Measurements from ENCODE around the gene CTIF. TPM values are rescaled to one million over a fixed set of nuclear protein-coding genes. Genes with fewer than 3 reads are reported as not detected.

Gene CTIF
- polyA plus RNA-seq, 3 donors, result 0.38 to 8.7 (median 1.2) TPM

- H3K27me3 Mint-ChIP-seq (ENCODE audit: low read depth in 3 of 3), result peaks cover 0 to 3% (median 0%) of the 10 kb centered on the region in 3 donors
- H3K9me3 ChIP-seq (replicated peaks in 1 of 2; ENCODE audit: control insufficient read depth in 1 of 2, insufficient read depth in 1 of 2, low read length in 2 of 2), result peaks cover 4 to 5% of the 10 kb centered on the region in 2 donors
- H3K4me3 ChIP-seq (replicated peaks in 1 of 3; ENCODE audit: low read depth in 2 of 3, low read length in 3 of 3), result no peak overlapping the region
- H3K27ac ChIP-seq (ENCODE audit: low read depth in 1 of 2, low read length in 2 of 2), result no peak overlapping the region
- TF ChIP-seq CTCF (IDR thresholded peaks at IDR 0.05), result no peak
- H3K4me3 Mint-ChIP-seq, result no peak overlapping the region
- no peak overlapping the region for H2AFZ ChIP-seq (ENCODE audit: insufficient read depth, low read depth, low read length, poor library complexity, severe bottlenecking)
- H4K20me1 ChIP-seq (ENCODE audit: insufficient read depth, low read length), result peaks cover 38% of the 10 kb centered on the region
- H3K4me2 ChIP-seq (replicated peaks; ENCODE audit: extremely low read depth, low read length, poor library complexity, severe bottlenecking), result no peak overlapping the region
- intact Hi-C loops (cut with micrococcal nuclease), result no loop called here
- H3K9me3 Mint-ChIP-seq, result peaks cover 6 to 14% (median 11%) of the 10 kb centered on the region in 7 donors
- no CpG with 5 or more reads among the region's 2 CpGs for WGBS (ENCODE audit: insufficient coverage)
- H3K4me1 Mint-ChIP-seq, result peaks cover 19% of the 10 kb centered on the region
- H3K36me3 Mint-ChIP-seq, result peaks cover 4 to 6% of the 10 kb centered on the region in 2 donors
- peak overlapping the region in 2 of 7 donors; percentile 33 to 64 for H3K27ac Mint-ChIP-seq
- H3K79me2 ChIP-seq (ENCODE audit: insufficient read depth, low read length), result no peaks in the 10 kb centered on the region
- H3K9ac ChIP-seq (ENCODE audit: insufficient read depth, low read length, poor library complexity, severe bottlenecking), result peak overlapping the region; percentile 32
- no peak for DNase-seq
- peaks cover 0 to 13% of the 10 kb centered on the region in 2 donors for H3K4me1 ChIP-seq (ENCODE audit: control insufficient read depth in 1 of 2, insufficient read depth in 2 of 2, low read length in 2 of 2)
- peaks cover 0 to 4% of the 10 kb centered on the region in 2 donors for H3K36me3 ChIP-seq (replicated peaks in 1 of 2; ENCODE audit: control insufficient read depth in 1 of 2, insufficient read depth in 2 of 2, low read length in 2 of 2)
- no peaks in the 10 kb centered on the region for H3K27me3 ChIP-seq (ENCODE audit: control insufficient read depth in 2 of 2, insufficient read depth in 2 of 2, low read length in 2 of 2)
Observed at GRCh38 chr18:48563027-48563426, 24.2 kb downstream of the CTIF start.

GRCh38 chr18:48564139-48564538, 25.3 kb downstream of the CTIF start:
- Histone ChIP-seq H3K79me2 (ENCODE audit: insufficient read depth, low read length) (no peaks in the 10 kb centered on the region), H3K4me1 (ENCODE audit: control insufficient read depth in 1 of 2, insufficient read depth in 2 of 2, low read length in 2 of 2) (peaks cover 0 to 13% of the 10 kb centered on the region in 2 donors), H3K4me3 (replicated peaks in 1 of 3; ENCODE audit: low read depth in 2 of 3, low read length in 3 of 3) (no peak overlapping the region), H3K36me3 (replicated peaks in 1 of 2; ENCODE audit: control insufficient read depth in 1 of 2, insufficient read depth in 2 of 2, low read length in 2 of 2) (peaks cover 0 to 4% of the 10 kb centered on the region in 2 donors), H4K20me1 (ENCODE audit: insufficient read depth, low read length) (peaks cover 38% of the 10 kb centered on the region), H3K27me3 (ENCODE audit: control insufficient read depth in 2 of 2, insufficient read depth in 2 of 2, low read length in 2 of 2) (no peaks in the 10 kb centered on the region), H3K4me2 (replicated peaks; ENCODE audit: extremely low read depth, low read length, poor library complexity, severe bottlenecking) (no peak overlapping the region), H3K27ac (ENCODE audit: low read depth in 1 of 2, low read length in 2 of 2) (no peak overlapping the region), H3K9ac (ENCODE audit: insufficient read depth, low read length, poor library complexity, severe bottlenecking) (no peak overlapping the region), H2AFZ (ENCODE audit: insufficient read depth, low read depth, low read length, poor library complexity, severe bottlenecking) (no peak overlapping the region), H3K9me3 (replicated peaks in 1 of 2; ENCODE audit: control insufficient read depth in 1 of 2, insufficient read depth in 1 of 2, low read length in 2 of 2) (peaks cover 4 to 5% of the 10 kb centered on the region in 2 donors)
- no peak for TF ChIP-seq CTCF (IDR thresholded peaks at IDR 0.05)
- H3K36me3 Mint-ChIP-seq, result peaks cover 7% of the 10 kb centered on the region in 2 donors
- no peak overlapping the region for H3K4me3 Mint-ChIP-seq
- 96% methylated on average over 6 of the region's 8 CpGs for WGBS (ENCODE audit: insufficient coverage)
- peak overlapping the region in 1 of 7 donors; percentile 42 for H3K27ac Mint-ChIP-seq
- H3K4me1 Mint-ChIP-seq, result peaks cover 19% of the 10 kb centered on the region
- H3K27me3 Mint-ChIP-seq (ENCODE audit: low read depth in 3 of 3), result peaks cover 0 to 3% (median 0%) of the 10 kb centered on the region in 3 donors
- peaks cover 10 to 20% (median 13%) of the 10 kb centered on the region in 7 donors for H3K9me3 Mint-ChIP-seq
- intact Hi-C loops (cut with micrococcal nuclease), result no loop called here
- no peak for DNase-seq
